Measurements from ENCODE around the gene THEM4.

- no peak for TF ChIP-seq SRF (IDR thresholded peaks at IDR 0.05; ENCODE audit: low read depth, low read length)
- no peak for TF ChIP-seq CTCF (IDR thresholded peaks at IDR 0.05; ENCODE audit: control extremely low read depth in 1 of 3, insufficient read depth in 1 of 3, low read depth in 1 of 3, low read length in 3 of 3)
Observed at GRCh38 chr1:151828921-151829320, 80.4 kb downstream of the THEM4 start.
